HG02759 (cell line): ENCODE data around the gene CDON.
"Not testable (repeated sequence)": the region's sequence is repeated elsewhere in the genome, so short reads cannot be mapped to it uniquely, and the experiment has no call there.

Source experiments
- ATAC-seq: cut with Tn5 transposase; IDR thresholded peaks from one replicate; pipeline ENCODE4 v1.9.1; 2021; ENCODE audit warnings: mild to moderate bottlenecking, moderate library complexity; ENCODE audit not compliant: unreplicated experiment

The CDON gene

DNA sequence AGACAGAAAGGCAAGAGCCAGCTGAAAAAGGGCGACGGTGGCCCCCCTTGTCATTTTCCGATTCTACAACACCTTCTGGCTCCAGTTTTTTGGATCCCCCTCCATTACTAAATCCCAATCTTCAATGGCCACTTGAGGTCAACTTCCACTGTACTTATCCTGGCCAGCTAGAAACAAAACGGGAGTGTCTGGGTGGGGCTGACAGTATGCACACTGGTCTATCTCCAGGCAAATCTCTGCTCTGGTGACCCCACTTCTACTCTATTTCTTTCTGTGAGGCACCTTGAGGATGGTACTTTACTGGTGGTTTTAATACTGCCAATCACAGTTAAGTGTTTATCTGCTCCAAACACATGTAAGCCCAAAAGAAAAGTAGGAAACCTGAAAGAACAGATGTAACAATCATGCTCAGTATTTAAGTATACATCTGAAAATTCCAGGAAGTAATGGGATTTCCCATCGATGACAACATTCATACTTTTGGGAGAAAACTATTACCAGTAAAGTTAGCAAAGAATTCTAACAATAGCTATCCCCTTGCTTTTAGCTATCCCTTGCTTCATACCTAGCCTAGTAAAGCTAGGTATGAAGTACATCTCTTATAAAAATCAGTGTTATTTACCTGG lies 16.0 kb downstream of the CDON start:
- no peak for ATAC-seq

DNA sequence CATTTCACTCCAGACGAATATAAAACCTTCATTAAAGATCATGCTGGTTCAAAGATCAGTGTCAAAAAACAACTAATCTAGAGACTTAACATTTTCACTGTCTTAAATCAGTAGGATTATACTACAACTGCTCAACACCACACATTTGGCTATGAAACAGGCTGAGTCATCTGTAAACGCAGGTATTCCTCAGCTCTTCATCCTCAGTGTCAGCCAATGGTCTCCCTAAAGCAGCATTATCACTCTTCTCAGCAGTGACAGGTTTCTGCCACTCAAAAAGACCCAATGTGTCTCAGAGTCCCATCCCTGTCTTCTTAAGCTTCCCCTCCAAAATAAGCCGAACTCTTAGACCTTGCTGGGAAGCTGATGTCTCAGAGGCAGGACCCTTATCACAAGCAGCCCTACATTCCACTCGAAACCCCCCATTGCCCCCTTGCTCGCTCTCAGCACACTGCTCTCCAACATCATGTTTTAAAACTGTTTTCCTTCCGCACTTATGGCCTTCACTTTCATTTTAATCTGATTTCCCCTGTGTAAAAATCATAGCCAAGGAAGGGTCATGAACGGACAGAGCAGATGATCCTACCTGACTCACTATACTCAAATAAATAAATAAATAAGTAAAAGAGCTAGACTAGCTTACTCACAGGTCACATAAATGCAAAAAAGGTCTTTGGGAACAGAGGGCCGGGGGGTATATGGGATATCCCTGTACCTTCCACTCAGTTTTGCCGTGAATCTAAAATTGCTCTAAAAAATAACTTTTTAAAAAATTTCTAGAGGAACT lies 23.0 kb downstream of the CDON start:
- ATAC-seq = no peak

DNA sequence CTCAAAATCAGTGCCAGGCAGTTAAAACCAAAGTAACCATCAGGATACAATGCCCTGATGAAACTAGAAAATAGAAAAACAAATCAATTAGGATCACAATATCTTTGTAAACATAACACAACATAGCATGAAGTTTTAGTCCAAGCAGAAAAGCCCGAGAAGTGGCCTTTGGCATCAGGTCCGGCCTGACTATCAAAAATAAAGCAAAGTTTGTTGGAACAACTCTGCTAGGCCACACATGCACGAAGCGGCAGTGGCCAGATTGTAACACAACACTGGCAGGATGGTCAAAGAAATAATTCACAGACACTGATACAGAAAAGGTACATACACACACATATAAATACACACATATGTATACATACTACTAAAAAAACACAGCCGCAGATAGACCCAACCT lies 26.9 kb downstream of the CDON start:
- ATAC-seq = no peak

DNA sequence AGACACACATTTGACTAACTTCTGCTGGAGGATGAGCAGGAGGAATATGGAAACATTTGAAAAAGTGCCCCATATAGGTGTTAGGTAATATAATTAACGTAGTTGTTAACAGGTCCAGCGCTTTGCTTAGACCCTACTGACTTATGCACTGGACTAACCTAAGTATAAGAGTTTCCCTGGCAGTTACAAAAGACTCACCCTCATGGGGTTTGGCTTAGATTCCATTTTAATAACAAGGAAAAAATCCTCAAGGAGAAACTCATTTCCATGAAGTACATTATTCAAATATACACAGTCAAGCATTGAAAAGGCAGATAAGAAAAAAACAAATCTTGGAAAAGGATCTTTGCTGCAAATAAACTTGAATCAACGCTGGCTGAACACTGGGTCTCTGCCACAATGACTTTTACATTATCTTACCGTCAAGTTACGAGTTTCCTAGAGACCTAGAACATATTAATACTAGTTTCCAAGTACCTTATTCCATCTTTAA lies 27.7 kb downstream of the CDON start:
- ATAC-seq = no peak

DNA sequence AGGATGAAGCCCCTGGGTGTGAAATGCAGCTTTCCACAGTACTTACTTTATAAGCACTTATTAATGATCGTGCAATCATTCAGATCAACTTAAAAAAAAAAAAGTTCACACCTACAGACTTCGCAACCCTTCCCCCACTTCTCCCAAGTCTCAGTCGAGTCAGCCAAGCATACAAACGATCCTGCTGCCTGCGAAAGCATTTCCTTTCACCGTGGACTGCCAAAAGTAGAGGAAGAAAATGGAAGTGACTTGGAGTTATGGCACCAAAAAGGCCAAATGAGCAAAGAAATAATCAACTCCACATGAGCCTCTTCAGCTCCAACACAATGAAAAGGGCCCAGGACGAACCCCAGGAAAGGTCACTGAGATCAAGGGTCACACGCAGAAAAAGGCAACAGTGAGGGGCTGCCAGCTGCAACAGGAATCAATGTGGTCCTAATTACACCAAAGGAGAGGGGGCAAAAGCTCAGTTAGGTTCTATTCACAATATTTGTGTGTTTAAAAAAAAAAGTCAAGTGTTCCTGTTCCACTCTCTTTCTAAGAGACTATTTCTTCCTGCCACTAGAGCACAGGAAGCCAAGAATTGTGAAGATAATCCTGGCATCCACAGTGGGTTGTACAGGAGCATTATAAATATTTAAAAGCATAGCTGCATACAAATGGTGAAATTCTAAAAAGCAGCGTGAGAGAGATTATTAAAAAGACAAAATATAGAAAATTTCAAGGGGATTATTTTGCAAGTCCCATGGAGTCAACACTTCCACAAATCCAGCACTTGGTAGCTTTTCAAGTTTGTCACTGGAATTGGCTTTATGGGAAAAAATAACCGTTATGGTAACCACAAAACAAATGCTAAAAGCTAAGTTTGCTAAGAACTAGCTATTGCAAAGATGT lies 28.4 kb downstream of the CDON start:
- no peak for ATAC-seq

DNA sequence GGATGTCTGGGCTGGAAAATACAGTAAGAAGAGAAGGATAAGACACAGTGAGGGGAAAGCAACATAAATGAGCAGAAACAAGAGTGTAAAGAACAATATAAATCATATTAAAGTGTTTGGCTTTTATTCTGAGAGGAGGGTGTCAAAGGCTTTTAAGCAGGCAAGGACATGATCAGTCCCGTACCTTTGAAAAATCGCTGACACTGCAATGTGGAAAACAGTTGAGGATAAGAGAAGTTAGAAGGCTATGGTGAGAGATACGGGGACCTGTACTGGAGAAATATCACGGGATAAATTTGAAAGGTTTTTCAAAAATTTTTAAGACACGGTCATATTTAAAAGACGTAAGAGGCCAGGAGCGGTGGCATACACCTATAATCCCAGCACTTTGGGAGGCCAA lies 30.3 kb downstream of the CDON start:
- ATAC-seq = no peak

DNA sequence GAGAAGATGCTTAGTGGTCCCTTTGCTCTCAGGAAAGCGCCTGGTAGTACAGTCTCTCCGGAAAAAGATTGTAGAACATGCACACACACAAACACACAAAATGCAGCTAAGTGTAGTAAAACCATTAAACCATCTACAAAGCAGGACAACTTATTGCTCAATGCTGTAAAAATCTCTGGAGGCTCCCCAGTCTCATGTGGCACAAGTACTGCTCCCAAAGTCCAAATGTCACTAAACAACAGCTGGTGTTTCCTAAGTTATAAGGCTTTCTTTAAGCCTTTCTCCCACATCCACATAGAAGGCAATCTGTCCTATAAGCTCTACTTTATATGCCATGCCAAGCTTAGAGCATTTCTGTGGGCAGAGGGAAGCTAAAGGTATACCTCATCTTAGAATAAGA lies 32.9 kb downstream of the CDON start:
- no peak for ATAC-seq

DNA sequence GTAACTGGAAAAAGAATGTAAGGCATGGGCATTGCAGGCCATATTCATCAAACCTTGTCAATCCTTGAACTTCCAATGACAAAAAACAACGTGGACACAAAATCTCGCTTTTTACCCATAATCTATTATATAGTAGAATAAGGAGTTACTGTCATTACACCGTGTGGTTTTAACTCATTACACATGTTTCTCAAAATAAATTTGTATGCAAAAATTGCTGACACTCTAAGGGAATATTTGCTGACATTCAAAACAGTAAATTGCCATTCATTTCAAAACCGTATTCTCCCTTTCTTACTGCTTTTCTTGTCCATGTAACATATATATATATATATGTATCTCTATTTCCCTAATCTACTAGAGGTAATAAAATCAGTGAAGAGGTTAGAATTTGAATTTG lies 33.4 kb downstream of the CDON start:
- no peak for ATAC-seq

DNA sequence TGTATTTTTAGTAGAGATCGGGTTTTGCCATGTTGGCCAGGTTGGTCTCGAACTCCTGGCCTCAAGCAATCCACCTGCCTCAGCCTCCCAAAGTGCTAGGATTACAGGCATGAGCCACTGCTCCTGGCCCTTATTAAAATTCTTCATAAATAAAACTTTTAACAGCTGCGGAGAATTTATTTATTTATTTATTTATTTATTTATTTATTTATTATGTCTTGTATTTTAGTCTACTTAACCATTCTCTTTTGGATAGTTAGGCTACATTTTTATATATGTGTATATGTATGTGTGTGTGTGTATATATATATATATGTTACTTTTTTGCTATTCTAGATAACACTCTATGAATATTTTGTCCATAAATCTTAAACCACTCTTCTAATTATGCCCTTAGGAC lies 34.1 kb downstream of the CDON start:
- ATAC-seq = not testable (repeated sequence)

DNA sequence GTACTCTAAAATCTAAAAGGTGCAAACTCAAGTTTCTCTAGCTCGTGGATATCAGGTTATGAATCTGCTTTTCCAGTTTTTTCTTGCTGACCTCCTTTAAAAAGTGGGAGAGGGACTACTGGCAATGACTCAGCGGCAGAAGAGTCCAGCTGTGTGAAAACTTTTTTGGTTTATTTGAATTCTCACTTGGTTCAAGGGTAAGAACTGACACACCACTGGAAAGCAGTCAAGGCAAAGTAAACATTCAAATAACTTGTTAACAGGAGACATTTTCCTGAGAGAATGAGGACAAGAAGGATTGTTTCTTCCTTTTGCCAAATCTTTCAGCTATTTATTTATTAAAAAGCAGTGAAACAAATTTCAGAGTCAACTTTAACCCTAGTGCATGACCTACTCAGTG lies 36.1 kb downstream of the CDON start:
- no peak for ATAC-seq

DNA sequence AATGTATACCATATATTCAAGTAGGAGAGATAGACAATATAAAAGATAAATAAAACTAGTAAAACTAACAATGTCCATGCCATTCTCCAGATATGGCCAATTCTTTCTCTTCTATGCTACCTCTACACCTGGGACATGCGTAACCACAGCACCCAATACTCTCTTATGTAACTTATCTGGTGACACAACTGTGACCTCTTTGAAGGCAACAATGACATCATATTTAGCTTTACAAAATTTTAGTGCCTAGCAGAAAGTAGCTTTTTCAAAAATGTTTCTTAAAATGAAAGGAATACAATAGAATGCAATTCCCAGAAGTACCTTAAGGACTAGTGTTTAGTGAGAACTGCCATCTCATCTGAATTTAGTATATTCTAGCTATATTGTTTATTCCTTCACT lies 36.8 kb downstream of the CDON start:
- no peak for ATAC-seq

DNA sequence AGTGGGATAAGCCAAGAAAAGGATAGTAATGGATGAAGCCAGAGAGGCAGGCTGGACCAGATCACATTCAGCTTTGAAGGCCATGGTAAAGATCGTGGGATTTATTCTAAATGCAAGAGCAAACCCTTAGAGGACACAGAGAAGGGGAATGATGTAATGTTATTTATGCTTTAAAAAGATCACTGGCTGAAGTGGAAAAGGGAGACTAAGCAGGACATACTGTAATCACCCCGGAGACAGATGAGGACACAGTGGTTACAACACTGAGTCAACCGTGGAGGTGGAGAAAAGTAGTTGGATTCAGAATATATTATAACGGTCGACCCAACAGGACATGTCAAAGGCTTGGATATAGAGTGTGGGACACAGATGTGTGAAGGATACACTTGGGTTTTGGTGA lies 38.5 kb downstream of the CDON start:
- no peak for ATAC-seq

DNA sequence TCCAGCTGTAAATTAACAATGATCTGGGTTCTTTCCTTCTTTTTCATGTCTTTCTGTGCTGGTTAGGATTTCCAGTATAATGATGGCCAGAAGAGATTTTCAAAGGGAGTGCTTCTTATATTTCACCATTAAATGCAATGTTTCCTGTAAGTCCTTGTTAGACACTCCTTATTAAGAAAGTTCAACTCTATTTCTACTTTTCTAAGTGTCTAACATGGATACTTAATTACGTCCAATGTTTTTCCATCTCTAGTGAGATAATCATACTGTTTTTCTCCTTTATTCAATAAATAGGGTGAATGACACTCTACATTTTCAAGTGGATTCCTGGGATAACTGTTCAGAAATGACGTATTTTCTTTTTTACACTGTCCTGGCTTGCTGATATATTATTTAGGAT lies 49.8 kb downstream of the CDON start:
- no peak for ATAC-seq

DNA sequence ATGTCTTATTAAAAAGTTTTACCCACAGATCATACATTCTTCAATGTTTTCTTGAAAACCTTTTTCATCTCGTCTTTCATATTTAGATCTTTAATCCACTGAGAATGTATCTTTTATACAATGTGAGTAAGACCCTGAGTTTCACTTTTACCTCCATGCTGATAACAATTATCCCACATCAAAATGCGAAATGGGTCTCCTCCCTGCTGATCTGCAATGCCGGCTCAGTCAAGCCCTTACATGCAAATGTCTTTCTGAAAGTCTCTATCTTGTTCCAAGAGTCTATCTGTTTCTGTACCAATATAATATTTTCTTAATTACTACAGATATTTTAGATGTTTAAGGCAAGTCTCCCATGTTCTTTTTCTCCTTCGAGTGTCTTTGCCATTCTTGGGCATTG lies 50.9 kb downstream of the CDON start:
- no peak for ATAC-seq

DNA sequence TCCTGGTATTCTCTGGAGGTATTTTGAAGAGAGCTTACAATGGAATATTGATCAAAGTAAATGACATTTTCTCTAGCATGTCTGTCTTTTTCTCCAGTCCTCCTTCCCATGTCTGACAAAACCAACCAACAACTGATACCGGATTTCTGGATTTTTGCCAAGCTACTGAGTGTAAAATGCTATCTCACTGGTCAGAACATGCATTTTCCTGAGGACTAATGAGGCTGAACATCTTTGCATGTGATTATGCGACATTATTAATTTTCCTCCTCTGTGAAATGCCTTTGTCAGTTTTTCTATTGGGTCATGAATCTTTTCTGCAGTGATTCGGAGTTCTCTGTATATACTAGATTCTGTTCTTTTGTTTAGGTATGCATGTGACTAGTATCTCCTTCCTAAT lies 51.4 kb downstream of the CDON start:
- no peak for ATAC-seq

DNA sequence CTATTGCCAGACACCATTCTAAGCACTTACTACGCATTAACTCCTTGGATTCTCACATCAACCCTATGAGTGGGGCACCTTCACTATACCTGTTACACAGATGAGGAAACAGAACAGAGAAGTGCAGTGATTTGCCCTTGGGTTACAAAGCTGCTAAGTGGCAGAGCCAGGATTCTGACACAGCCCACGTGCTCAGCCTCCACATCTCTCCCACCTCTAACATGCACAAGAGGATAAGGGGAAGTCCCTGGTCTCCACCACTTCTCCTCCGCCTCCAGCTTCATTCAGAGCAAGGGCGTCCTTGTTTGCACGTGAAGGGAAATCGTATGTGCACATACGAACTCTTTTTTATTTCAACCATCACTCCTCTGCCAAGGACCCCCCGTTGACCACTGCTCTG lies 53.7 kb downstream of the CDON start:
- no peak for ATAC-seq

DNA sequence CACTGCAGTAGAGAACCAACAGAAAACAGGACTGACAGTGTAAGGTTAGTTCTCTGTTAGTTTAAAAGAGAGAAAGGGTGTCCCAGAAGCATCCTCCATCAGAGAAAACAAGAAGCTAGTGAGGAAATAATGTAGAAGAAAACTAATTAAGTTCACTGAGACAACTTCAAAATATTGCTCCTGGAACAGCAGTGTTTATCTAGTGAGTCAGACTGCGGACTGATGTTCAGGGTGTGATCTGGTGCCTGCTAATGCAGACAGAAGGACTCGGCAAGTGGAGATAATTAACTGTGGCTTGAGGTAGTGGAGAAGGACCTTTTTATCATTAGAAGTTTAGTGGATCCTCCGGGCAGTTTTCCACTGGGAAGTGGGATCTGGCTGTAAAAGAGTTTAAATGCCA lies 55.4 kb downstream of the CDON start:
- ATAC-seq = no peak

DNA sequence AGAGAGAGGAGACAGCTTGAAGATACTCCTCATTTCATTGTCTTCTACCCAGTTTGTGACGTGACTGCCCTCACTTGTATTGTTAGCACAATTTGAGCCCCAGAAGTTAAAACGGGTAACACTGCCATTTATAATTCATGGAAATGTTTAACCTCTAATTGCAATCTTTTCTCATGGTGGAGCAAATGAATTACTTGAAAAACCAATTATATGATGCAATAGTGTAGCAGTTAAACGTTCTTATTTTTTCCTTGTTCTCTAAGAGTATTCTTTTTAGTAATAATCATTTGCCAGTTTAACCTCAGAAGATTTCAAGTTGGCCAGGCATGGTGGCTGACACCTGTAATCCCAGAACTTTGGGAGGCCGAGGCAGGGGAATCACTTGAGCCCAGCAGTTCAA lies 56.6 kb downstream of the CDON start:
- no peak for ATAC-seq

DNA sequence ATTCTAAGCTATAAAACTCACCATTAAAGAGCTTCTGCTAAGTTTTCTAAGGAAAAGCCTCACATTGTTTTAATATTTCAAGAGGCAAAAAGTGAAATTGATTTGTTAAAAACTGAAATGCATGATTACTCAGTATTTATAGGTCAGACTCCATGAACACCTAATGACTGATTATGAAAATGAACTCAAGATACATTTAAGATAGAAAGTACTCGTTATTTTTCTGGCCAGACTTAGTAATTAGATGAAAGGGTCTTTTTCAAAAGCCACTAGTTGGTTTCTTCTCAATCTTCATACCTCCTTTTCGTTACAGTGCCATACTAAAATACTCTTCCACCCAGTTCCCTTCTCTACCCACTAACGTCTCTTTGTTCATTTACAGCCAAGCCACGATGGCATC lies 60.5 kb downstream of the CDON start:
- no peak for ATAC-seq

DNA sequence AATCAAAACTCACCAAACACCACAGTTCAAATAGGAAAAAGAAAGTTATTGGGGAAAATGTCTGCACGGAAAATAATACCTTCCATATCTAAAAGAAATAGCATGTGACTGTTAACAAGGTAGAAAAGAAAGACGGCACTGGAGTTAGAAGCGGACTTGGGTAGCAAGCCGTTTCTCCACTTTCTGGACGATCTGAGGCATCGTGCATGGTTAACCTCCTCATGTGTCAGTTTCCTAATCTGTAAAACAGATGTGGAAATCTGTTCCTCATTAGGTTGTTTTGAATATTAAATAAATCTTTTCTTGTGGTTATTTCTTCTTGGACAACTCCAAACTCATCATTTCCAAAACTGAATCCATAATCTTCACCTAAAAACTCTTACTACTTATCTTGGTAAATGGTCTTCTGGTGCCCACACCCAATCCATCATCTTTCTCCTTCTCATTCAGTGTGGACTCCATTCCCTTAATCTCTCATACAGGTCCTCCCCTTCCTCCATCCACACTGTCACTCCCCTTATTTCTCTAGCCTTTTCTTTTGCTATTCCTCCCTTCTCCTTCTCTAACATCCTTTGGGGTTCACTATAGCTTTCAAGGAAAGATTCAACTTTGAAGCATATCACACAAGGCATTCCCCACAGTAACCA lies 63.3 kb downstream of the CDON start:
- ATAC-seq = no peak

DNA sequence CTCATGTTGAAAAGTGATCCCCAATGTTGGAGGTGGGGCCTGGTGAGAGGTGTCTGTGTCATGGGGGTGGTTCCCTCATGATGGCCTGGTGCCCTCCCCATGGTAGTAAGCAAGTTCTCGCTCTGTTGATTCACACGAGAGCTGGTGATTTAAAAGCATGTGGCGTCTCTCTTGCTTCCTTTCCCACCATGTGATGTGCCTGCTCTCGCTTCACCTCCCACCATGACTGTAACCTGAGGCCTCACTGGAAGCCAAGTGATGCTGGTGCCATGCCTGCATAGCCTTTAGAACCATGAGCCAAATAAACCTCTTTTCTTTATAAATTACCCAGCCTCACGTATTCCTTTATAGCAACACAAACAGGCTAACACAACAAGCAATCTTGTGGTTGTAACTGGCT lies 64.4 kb downstream of the CDON start:
- no peak for ATAC-seq
